K562 (cell line): Measurements from ENCODE around the gene PPM1H. TPM values are rescaled to one million over a fixed set of nuclear protein-coding genes. Genes with fewer than 3 reads are reported as not detected.

ENCODE experiments used
- CC2D1A ChIP-seq: fragments of 450-650 bp; IDR thresholded peaks from 2 replicates; pipeline ENCODE4 v1.6.1; 2017; ENCODE audit warnings: mild to moderate bottlenecking
- CHD1 ChIP-seq: fragments of 200-600 bp; sonication (generic); IDR thresholded peaks from one replicate; pipeline ENCODE4 v1.6.1; 2012; ENCODE audit warnings: mild to moderate bottlenecking, moderate library complexity, low read length, inconsistent platforms
- ETS2 ChIP-seq: IDR thresholded peaks from 2 replicates; pipeline ENCODE4 v1.6.1; 2016; ENCODE audit warnings: borderline replicate concordance, missing genetic modification characterization, mild to moderate bottlenecking, moderate library complexity, missing compliant biosample characterization; ENCODE audit not compliant: poor library complexity, severe bottlenecking
- NR3C1 ChIP-seq: sonication (generic); formaldehyde crosslinking; IDR thresholded peaks from 2 replicates; pipeline ENCODE4 v1.8.1; 2022; ENCODE audit warnings: missing genetic modification reagents
- SIX5 ChIP-seq, 2 experiments: IDR thresholded peaks; 2 replicates each; pipeline ENCODE4 v1.6.1; 2011; ENCODE audit warnings: low read length in 2 of 2, borderline replicate concordance in 1 of 2, low read depth in 1 of 2, mild to moderate bottlenecking in 1 of 2, moderate library complexity in 1 of 2; ENCODE audit not compliant: insufficient read depth in 1 of 2
- SMAD3 ChIP-seq: fragments of 450-650 bp; formaldehyde crosslinking; conservative IDR thresholded peaks from 2 replicates; pipeline ENCODE4 v1.4.0; 2020; ENCODE audit warnings: mild to moderate bottlenecking
- ZBTB9 ChIP-seq: fragments of 450-650 bp; formaldehyde crosslinking; IDR thresholded peaks from 2 replicates; pipeline ENCODE4 v1.4.0; 2020; ENCODE audit warnings: mild to moderate bottlenecking, moderate library complexity
- ZNF785 ChIP-seq: fragments of 250-450 bp; sonication (Bioruptor Pico); IDR thresholded peaks from 2 replicates; pipeline ENCODE4 v1.4.0; 2020; ENCODE audit warnings: mild to moderate bottlenecking
- polyA plus RNA-seq, 8 experiments: library from polyadenylated mRNA; depleted of rRNA in 4 of 8; stranded (reverse) in 5 of 8; unstranded in 3 of 8; fragments of >200 nt; fragmentation: Nextera tagmentation in 2 of 8; fragmentation: Illumina TruSeq in 1 of 8; extraction: Ambion mirVana in 2 of 8; extraction: Trizol in 1 of 8; gene quantifications; 2 replicates each; pipeline versions ENCODE4 v1.2.1 to v1.2.3, GENCODE V29; 2011 to 2014; ENCODE audit warnings: inconsistent platforms in 1 of 8, missing spikeins in 1 of 8
- total RNA-seq, 7 experiments: library from RNA; depleted of rRNA in 6 of 7; stranded (reverse); fragments of >200 nt in 6 of 7; fragmentation: Illumina TruSeq in 2 of 7; extraction: Trizol in 2 of 7; gene quantifications; 2 replicates each; pipeline versions ENCODE4 v1.2.1 to v1.2.3, GENCODE V29; 2011 to 2021; ENCODE audit warnings: low replicate concordance in 1 of 7
- TF ChIP-seq, protein P1 (sequence below), 2 experiments: fragments of 450-650 bp in 1 of 2; sonication (generic) in 1 of 2; formaldehyde crosslinking in 1 of 2; IDR thresholded peaks; 2 replicates each; pipeline versions ENCODE4 v1.7.1 to v1.9.0; 2016 to 2022; ENCODE audit warnings: inconsistent platforms in 1 of 2, mild to moderate bottlenecking in 1 of 2, missing genetic modification reagents in 1 of 2
- TF ChIP-seq, protein P2 (sequence below): fragments of 250-450 bp; sonication (Bioruptor Pico); IDR thresholded peaks from 2 replicates; pipeline ENCODE4 v1.8.0; 2022; ENCODE audit warnings: moderate library complexity, mild to moderate bottlenecking, inconsistent platforms

PPM1H gene
- total and polyA plus RNA-seq, 9 of the 15 experiments (the other 6 are each of a cell fraction or from before 2014, with no cell fraction given), result 5.3 to 29.3 (median 11.3) TPM

DNA sequence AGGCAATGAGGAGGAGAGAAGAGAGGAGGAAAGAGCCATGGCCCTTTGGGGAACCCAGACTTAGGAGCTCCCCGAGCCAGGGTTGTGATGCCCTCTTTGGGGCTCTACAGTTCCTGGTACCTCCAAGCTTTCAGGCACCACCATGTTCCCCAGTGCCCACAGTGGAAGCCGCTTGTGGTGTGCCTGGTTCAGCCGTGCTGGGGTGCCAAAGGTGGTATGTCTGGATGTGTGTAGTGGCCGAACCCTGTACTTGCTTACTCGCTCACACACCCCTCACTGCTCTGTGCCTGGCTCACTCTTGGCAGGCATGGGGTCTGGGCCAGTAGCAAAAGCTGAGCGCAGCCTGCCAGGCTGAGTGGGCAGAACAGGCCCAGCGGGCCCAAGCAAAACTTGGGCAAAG lies 257.6 kb downstream of the PPM1H start (continued):
- TF ChIP-seq, protein P1, sequence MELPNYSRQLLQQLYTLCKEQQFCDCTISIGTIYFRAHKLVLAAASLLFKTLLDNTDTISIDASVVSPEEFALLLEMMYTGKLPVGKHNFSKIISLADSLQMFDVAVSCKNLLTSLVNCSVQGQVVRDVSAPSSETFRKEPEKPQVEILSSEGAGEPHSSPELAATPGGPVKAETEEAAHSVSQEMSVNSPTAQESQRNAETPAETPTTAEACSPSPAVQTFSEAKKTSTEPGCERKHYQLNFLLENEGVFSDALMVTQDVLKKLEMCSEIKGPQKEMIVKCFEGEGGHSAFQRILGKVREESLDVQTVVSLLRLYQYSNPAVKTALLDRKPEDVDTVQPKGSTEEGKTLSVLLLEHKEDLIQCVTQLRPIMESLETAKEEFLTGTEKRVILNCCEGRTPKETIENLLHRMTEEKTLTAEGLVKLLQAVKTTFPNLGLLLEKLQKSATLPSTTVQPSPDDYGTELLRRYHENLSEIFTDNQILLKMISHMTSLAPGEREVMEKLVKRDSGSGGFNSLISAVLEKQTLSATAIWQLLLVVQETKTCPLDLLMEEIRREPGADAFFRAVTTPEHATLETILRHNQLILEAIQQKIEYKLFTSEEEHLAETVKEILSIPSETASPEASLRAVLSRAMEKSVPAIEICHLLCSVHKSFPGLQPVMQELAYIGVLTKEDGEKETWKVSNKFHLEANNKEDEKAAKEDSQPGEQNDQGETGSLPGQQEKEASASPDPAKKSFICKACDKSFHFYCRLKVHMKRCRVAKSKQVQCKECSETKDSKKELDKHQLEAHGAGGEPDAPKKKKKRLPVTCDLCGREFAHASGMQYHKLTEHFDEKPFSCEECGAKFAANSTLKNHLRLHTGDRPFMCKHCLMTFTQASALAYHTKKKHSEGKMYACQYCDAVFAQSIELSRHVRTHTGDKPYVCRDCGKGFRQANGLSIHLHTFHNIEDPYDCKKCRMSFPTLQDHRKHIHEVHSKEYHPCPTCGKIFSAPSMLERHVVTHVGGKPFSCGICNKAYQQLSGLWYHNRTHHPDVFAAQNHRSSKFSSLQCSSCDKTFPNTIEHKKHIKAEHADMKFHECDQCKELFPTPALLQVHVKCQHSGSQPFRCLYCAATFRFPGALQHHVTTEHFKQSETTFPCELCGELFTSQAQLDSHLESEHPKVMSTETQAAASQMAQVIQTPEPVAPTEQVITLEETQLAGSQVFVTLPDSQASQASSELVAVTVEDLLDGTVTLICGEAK (IDR thresholded peaks at IDR 0.05), result no peak
- TF ChIP-seq, protein P1 (CRISPR knock-in tag; IDR thresholded peaks at IDR 0.05), result no peak
- TF ChIP-seq CC2D1A (no peak), NR3C1 (no peak), SIX5 (IDR thresholded peaks at IDR 0.05; ENCODE audit: borderline replicate concordance in 1 of 2, insufficient read depth in 1 of 2, low read depth in 1 of 2, low read length in 2 of 2) (no peak), CHD1 (no peak), SMAD3 (CRISPR knock-in tag) (no peak), ETS2 (no peak), ZBTB9 (CRISPR knock-in tag) (no peak), ZNF785 (no peak)
- TF ChIP-seq, protein P2, sequence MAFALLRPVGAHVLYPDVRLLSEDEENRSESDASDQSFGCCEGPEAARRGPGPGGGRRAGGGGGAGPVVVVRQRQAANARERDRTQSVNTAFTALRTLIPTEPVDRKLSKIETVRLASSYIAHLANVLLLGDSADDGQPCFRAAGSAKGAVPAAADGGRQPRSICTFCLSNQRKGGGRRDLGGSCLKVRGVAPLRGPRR (CRISPR knock-in tag), result no peak
